ENCODE measurements around the gene SMPDL3B.

- TF ChIP-seq, protein P1, sequence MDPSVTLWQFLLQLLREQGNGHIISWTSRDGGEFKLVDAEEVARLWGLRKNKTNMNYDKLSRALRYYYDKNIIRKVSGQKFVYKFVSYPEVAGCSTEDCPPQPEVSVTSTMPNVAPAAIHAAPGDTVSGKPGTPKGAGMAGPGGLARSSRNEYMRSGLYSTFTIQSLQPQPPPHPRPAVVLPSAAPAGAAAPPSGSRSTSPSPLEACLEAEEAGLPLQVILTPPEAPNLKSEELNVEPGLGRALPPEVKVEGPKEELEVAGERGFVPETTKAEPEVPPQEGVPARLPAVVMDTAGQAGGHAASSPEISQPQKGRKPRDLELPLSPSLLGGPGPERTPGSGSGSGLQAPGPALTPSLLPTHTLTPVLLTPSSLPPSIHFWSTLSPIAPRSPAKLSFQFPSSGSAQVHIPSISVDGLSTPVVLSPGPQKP (IDR thresholded peaks at IDR 0.05; ENCODE audit: borderline replicate concordance, low read depth, low read length): no peak
- TF ChIP-seq CTCF (conservative IDR thresholded peaks at IDR 0.05; ENCODE audit: low read depth, low read length): peak; percentile 43
- TF ChIP-seq POLR2A (IDR thresholded peaks at IDR 0.05; ENCODE audit: low read depth, low read length): no peak; the same call in 1 of the 2 replicates
Measured at GRCh38 chr1:27959792-27960603, 25.2 kb downstream of the SMPDL3B start, which contains the start of gene XKR8.

All from IMR-90 (cell line).